GM21529 (cell line): ENCODE measurements around the gene GLS.
"Not testable (repeated sequence)": the region's sequence is repeated elsewhere in the genome, so short reads cannot be mapped to it uniquely, and the experiment has no call there.

Source experiments
- ATAC-seq: cut with Tn5 transposase; IDR thresholded peaks from one replicate; pipeline ENCODE4 v1.9.1; 2021; ENCODE audit not compliant: unreplicated experiment

Gene GLS

GRCh38 chr2:190882856-190883582 lies 2.4 kb downstream of the GLS start:
- no peak for ATAC-seq

- not testable (repeated sequence) for ATAC-seq
These were observed 5.2 kb downstream of the GLS start for GRCh38 chr2:190885844-190886243.

GRCh38 chr2:190887089-190887488 lies 6.5 kb downstream of the GLS start:
- ATAC-seq, result peak; percentile 75

GRCh38 chr2:190888449-190888848 lies 7.8 kb downstream of the GLS start:
- no peak for ATAC-seq

- ATAC-seq, result no peak
These were observed 8.7 kb downstream of the GLS start for GRCh38 chr2:190889175-190889943.

GRCh38 chr2:190891372-190891771 lies 10.8 kb downstream of the GLS start:
- ATAC-seq, result peak; percentile 61

- ATAC-seq, result no peak
These were observed 11.3 kb downstream of the GLS start for GRCh38 chr2:190891889-190892288.

- ATAC-seq, result no peak
These were observed 12.5 kb downstream of the GLS start for GRCh38 chr2:190893157-190893556.

- no peak for ATAC-seq
These were observed 15.9 kb downstream of the GLS start for GRCh38 chr2:190896477-190896876.

- no peak for ATAC-seq
These were observed 23.3 kb downstream of the GLS start for GRCh38 chr2:190903693-190904450.

GRCh38 chr2:190904640-190905261 lies 24.1 kb downstream of the GLS start:
- ATAC-seq, result no peak

GRCh38 chr2:190908532-190908931 lies 27.9 kb downstream of the GLS start:
- ATAC-seq, result no peak

GRCh38 chr2:190909680-190910079 lies 29.1 kb downstream of the GLS start:
- ATAC-seq, result no peak

GRCh38 chr2:190910341-190911136 lies 29.9 kb downstream of the GLS start:
- no peak for ATAC-seq

GRCh38 chr2:190911813-190912212 lies 31.2 kb downstream of the GLS start:
- peak; percentile 86 for ATAC-seq

GRCh38 chr2:190912726-190913125 lies 32.1 kb downstream of the GLS start:
- ATAC-seq, result no peak

- no peak for ATAC-seq
These were observed 33.1 kb downstream of the GLS start for GRCh38 chr2:190913725-190914124.

- no peak for ATAC-seq
These were observed 36.2 kb downstream of the GLS start for GRCh38 chr2:190916829-190917228.

GRCh38 chr2:190920085-190920484 lies 39.5 kb downstream of the GLS start:
- ATAC-seq, result no peak

GRCh38 chr2:190922376-190922775 lies 41.8 kb downstream of the GLS start:
- no peak for ATAC-seq
